Activated CD8-positive, alpha-beta memory T cell treated with anti-CD3 and anti-CD28 coated beads, Interleukin-2, amount 50 U/mL, for 1 hour (primary cell): ENCODE data around the gene PGA3.
"Not testable (repeated sequence)": the region's sequence is repeated elsewhere in the genome, so short reads cannot be mapped to it uniquely, and the experiment has no call there.

Experiments
- DNase-seq: peaks from one replicate; pipeline ENCODE4 v3.0.0-alpha.2; 2020; ENCODE audit errors: extremely low read depth

PGA3 gene

GRCh38 chr11:61171907-61172306, 31.4 kb upstream of the PGA3 start:
- no peak for DNase-seq

- DNase-seq = no peak
Observed at GRCh38 chr11:61172356-61172755, 31.0 kb upstream of the PGA3 start.

DNA sequence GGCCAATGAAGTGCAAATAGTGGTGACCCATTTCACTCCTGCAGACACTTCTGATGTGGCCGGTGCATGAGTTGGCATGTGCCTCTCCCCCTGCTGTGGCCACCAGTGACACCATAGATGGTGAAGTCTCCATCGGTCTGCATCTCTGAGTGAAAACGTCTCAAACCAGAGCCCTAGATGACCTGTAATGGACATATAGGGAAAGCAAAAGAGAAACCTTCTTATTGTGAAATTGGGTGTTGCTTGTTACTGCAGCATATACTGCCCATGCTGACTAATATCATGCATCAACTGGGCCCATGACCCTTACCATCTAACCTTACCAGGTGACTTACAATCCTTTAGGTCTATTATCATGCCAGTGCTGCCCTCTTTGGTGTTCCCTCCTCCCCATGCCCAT, 30.4 kb upstream of the PGA3 start:
- no peak for DNase-seq

DNA sequence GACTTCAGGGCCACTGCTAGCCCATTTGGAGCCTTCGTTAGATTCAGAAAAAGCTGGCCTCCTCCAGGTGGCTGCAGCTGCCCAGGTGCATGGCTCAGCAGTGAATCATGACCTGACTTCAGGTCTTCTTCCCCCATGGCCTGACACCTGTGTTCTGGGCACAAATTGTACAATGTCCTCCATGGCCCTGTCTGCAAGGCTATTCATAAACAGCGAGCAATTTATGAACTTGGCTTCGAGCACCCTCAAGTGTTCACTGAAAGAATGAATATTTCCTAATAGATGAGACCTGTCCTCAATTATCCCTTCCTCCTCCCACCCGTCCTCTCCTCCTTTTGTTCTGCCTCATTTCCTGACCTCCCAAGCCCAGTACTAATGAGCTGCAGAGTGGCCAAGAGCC, 29.9 kb upstream of the PGA3 start:
- DNase-seq = no peak

DNA sequence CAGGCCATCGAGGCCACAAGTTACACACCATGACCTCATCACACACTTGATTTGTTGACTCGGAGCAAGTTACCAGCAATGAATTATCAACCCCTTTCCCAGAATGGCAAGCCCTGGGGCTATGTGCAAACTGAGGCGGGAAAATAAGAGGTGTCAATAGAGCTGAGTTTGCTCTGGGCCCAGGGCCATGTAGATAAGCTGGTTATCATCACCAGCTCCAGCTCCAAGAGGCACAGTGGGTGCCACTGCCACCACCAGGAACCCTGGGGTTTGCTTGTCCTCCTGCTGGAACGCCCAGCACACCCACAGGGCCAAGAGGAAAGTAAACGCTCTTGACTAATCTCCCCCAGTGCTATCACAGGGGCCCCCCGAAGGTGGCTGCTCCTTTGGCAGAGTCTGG, 29.0 kb upstream of the PGA3 start:
- no peak for DNase-seq

DNA sequence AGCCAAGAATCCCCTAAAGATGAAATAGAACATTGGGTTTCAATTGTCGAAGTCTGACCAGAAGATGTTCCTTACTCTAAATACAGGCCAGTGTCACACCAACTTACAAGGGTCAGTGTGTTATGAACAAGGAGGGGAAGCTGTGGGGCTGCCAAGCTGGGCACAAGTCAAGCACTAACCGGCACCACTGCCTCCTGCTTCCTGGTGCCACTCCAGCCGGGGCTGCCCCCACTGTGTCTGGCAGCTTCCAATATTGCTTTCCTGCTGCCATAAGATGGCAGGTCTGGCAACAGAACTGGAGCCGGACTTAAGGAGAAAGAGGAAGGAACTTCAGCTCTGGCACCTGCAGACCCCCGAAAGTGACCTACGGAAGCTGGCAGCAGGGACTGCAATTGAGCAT, 28.4 kb upstream of the PGA3 start:
- DNase-seq = no peak

- DNase-seq = no peak
Observed at GRCh38 chr11:61176446-61176845, 26.9 kb upstream of the PGA3 start.

- DNase-seq = not testable (repeated sequence)
Observed at GRCh38 chr11:61180205-61180604, 23.1 kb upstream of the PGA3 start.

- no peak for DNase-seq
Observed at GRCh38 chr11:61181489-61181888, 21.8 kb upstream of the PGA3 start.

GRCh38 chr11:61183645-61184044, 19.7 kb upstream of the PGA3 start:
- DNase-seq = no peak

GRCh38 chr11:61186504-61186903, 16.8 kb upstream of the PGA3 start:
- no peak for DNase-seq

GRCh38 chr11:61187505-61188130, 15.7 kb upstream of the PGA3 start:
- peak; percentile 44 for DNase-seq

DNA sequence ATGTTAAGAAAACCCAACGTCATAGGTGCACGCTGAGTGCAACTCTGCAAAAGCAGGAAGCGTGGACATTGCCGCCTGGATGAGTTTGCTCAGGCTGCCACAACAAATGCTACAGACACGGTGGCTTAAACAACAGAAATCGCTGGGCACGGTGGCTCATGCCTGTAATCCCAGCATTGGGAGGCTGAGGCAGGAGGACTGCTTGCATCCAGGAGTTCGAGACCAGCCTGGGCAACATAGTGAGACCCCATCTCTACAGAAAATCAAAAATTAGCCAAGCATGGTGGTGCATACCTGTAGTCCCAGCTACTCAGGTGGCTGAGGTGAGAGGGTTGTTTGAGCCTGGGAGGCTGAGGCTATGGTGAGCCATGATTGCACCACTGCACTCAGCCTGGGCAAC, 13.4 kb upstream of the PGA3 start:
- no peak for DNase-seq

GRCh38 chr11:61193596-61193995, 9.7 kb upstream of the PGA3 start:
- DNase-seq = no peak

DNA sequence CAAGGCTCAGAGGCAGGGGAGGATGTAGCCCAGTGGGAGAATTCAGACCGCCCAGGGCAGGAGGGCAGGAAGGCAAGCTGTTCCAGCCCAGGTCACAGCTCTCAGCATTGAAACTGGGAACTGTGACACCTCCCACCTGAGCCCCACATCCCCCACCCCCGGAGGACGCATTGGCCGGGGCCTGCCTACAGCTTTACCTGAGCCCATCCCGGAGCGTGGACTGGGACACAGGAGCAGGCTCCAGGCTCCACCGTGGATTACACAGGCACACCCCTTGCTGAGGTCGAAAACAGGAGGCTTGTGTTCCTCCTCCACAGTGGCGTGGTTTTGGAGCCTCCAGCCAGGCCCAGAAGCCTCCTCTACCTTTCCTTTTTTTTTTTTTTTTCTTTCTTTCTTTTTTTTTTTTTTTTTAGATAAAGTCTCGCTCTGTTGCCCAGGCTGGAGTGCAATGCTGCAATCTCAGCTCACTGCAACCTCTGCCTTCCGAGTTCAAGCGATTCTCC, 9.1 kb upstream of the PGA3 start:
- DNase-seq = no peak

DNA sequence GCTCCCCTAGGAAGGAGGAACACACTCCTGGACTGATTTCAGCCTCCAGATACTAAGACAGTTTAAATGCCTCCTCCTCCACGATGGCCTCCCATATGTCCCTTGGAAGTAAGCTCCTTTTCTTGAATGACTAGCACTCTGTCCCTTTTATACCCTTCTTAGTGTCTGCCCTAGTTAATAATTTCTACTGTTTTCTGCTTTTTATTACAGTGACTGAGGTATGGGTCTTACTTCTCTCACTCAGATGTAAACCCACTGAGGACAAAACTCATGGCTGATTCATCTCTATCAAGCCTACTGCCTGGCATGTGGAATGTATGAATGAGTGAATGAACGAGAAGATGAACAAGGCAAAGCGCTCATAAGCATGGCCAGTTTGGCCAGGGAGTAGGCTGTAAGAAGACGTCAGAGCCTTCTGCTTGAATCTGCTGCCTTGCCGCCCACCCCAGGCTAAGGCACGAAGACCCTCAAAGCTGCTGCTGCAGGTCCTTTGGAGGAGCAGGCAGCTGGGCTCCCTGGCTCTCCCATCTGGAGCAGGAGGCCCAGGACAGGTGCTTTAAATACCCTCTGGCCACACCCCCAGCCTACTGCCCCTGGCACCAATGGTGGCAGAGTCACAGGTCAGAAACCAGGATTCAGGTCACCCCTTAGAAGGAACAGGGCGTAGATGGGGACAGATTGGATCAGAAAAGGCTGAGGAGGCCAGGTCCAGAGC, 8.2 kb upstream of the PGA3 start:
- DNase-seq = no peak

GRCh38 chr11:61195719-61196118, 7.6 kb upstream of the PGA3 start:
- no peak for DNase-seq

- DNase-seq = no peak
Observed at GRCh38 chr11:61198361-61198760, 5.0 kb upstream of the PGA3 start.

DNA sequence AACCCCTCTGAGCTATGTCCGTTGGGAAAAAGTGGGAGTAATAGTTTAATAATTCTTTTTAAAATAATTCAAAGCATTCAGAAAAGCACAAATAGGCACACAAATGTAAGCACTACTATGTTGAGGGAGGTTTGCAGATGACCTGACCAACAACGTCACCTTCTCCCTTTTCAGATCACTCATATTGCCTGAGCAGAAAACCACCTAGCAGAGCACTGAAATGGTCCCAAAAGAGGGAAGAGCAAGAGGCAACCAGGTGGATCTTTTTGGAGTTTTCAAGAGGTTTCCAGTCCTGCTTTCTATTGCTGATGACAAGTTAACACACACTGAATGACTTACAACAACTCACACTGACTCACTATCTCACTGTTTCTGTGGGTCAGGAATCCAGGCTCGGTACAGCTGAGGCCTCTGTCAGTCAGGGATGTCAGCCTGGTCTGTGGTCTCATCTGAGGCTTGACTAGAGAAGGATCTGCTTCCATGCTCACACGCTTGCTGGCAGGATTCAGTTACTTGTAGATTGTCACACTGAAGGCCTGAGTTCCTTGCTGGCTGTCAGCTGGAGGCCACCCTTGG, 4.3 kb upstream of the PGA3 start:
- no peak for DNase-seq

DNA sequence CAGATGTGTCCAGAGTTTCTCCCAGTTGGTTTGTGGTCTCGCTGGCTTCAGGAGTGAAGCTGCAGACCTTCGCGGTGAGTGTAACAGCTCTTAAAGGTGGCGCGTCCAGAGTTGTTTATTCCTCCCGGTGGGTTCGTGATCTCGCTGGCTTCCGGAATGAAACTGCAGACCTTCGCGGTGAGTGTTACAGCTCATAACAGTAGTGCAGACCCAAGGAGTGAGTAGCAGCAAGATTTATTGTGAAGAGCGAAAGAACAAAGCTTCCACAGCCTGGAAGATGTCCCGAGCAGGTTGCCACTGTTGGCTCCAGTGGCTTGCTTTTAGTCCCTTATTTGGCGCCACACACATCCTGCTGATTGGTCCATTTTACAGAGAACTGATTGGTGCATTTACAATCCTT, 1.8 kb upstream of the PGA3 start:
- DNase-seq = no peak

DNA sequence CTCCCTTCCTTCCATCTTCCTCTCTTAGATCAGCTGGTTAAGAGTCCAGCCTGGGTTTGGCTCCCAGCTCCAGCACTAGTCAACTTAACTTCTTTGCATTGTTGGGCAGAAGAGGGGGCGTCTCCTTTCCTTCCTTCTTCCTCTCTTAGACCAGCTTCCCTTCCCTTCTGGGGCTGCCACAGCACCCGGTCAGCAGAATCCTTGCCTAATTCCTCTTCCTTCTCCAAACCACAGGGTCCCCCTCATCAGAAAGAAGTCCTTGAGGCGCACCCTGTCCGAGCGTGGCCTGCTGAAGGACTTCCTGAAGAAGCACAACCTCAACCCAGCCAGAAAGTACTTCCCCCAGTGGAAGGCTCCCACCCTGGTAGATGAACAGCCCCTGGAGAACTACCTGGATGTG, 558 bp downstream of the PGA3 start:
- DNase-seq = not testable (repeated sequence)

- not testable (repeated sequence) for DNase-seq
Observed at GRCh38 chr11:61204502-61205059, 1.3 kb downstream of the PGA3 start.
